ENCODE data around the gene CNIH2. TPM values are rescaled to one million over a fixed set of nuclear protein-coding genes. Genes with fewer than 3 reads are reported as not detected.

Gene CNIH2
- total RNA-seq, 1 donor from 2014 or later: 0.89 TPM

GRCh38 chr11:66263231-66263630, 14.7 kb upstream of the CNIH2 start:
- no peak for TF ChIP-seq CTCF (IDR thresholded peaks at IDR 0.05)
- H3K27me3 ChIP-seq (ENCODE audit: low read depth): no peaks in the 10 kb centered on the region
- DNase-seq (no peak), ATAC-seq (no peak)
- H3K36me3 ChIP-seq: peaks cover 49% of the 10 kb centered on the region
- intact Hi-C loops (cut with DNase I): loop anchor here (5.0 kb wide), 1 partner anchor 41 kb away; no protein-coding TSS in a partner anchor
- H3K9me3 ChIP-seq: no peaks in the 10 kb centered on the region
- peaks cover 19% of the 10 kb centered on the region for H3K4me1 ChIP-seq
- no peak overlapping the region for H3K27ac ChIP-seq
- no peak overlapping the region for H3K4me3 ChIP-seq

- peaks cover 13% of the 10 kb centered on the region for H3K4me1 ChIP-seq
- ATAC-seq (no peak), DNase-seq (no peak)
- H3K27me3 ChIP-seq (ENCODE audit: low read depth): no peaks in the 10 kb centered on the region
- no peak overlapping the region for H3K27ac ChIP-seq
- no peaks in the 10 kb centered on the region for H3K9me3 ChIP-seq
- peaks cover 49% of the 10 kb centered on the region for H3K36me3 ChIP-seq
- TF ChIP-seq CTCF (IDR thresholded peaks at IDR 0.05): no peak
- intact Hi-C loops (cut with DNase I): loop anchor here (5.0 kb wide), 1 partner anchor 41 kb away; no protein-coding TSS in a partner anchor
- H3K4me3 ChIP-seq: no peak overlapping the region
Observed at GRCh38 chr11:66263785-66264184, 14.2 kb upstream of the CNIH2 start.

GRCh38 chr11:66264383-66264782, 13.6 kb upstream of the CNIH2 start:
- intact Hi-C loops (cut with DNase I): loop anchor here (5.0 kb wide), 1 partner anchor 42 kb away; no protein-coding TSS in a partner anchor

GRCh38 chr11:66264914-66265313, 13.1 kb upstream of the CNIH2 start:
- intact Hi-C loops (cut with DNase I): loop anchor here (5.0 kb wide), 1 partner anchor 43 kb away; no protein-coding TSS in a partner anchor
- DNase-seq: no peak
- Histone ChIP-seq H3K27me3 (ENCODE audit: low read depth) (no peaks in the 10 kb centered on the region), H3K4me1 (peaks cover 18% of the 10 kb centered on the region), H3K27ac (no peak overlapping the region), H3K36me3 (peaks cover 40% of the 10 kb centered on the region), H3K9me3 (no peaks in the 10 kb centered on the region), H3K4me3 (no peak overlapping the region)
- no peak for ATAC-seq
- TF ChIP-seq CTCF (IDR thresholded peaks at IDR 0.05): peak; percentile 12

More at GRCh38 chr11:66264383-66264782, 13.6 kb upstream of the CNIH2 start:
- no peaks in the 10 kb centered on the region for H3K27me3 ChIP-seq (ENCODE audit: low read depth)
- H3K4me3 ChIP-seq: no peak overlapping the region
- H3K9me3 ChIP-seq: no peaks in the 10 kb centered on the region
- no peak for DNase-seq
- H3K27ac ChIP-seq: no peak overlapping the region
- no peak for TF ChIP-seq CTCF (IDR thresholded peaks at IDR 0.05)
- H3K4me1 ChIP-seq: peaks cover 13% of the 10 kb centered on the region
- peaks cover 45% of the 10 kb centered on the region for H3K36me3 ChIP-seq
- no peak for ATAC-seq

- Histone ChIP-seq H3K36me3 (peaks cover 36% of the 10 kb centered on the region), H3K27me3 (ENCODE audit: low read depth) (no peaks in the 10 kb centered on the region), H3K27ac (no peak overlapping the region), H3K4me1 (peaks cover 25% of the 10 kb centered on the region), H3K4me3 (no peak overlapping the region), H3K9me3 (no peaks in the 10 kb centered on the region)
- ATAC-seq: no peak
- TF ChIP-seq CTCF (IDR thresholded peaks at IDR 0.05): no peak
- intact Hi-C loops (cut with DNase I): no loop called here
- no peak for DNase-seq
Observed at GRCh38 chr11:66265531-66266377, 12.2 kb upstream of the CNIH2 start.

All from lower lobe of right lung (tissue), 2 donors.